Amniotic epithelial cell (primary cell): ENCODE measurements around the gene FZR1.

ENCODE experiments used
- DNase-seq: peaks from one replicate; pipeline ENCODE4 v3.0.0-alpha.2; 2010; ENCODE audit warnings: low read depth

The FZR1 gene

GRCh38 chr19:3531716-3532115, 25.6 kb downstream of the FZR1 start:
- no peak for DNase-seq

GRCh38 chr19:3532154-3532786, 26.2 kb downstream of the FZR1 start:
- DNase-seq: no peak

- DNase-seq: no peak
Measured at GRCh38 chr19:3533033-3533432, 26.9 kb downstream of the FZR1 start.

- DNase-seq: no peak
Measured at GRCh38 chr19:3533563-3534216, 27.6 kb downstream of the FZR1 start.

- no peak for DNase-seq
Measured at GRCh38 chr19:3534375-3535234, 28.5 kb downstream of the FZR1 start.

GRCh38 chr19:3535235-3535535, 29.1 kb downstream of the FZR1 start:
- no peak for DNase-seq

GRCh38 chr19:3535563-3535965, 29.5 kb downstream of the FZR1 start:
- DNase-seq: no peak

- DNase-seq: no peak
Measured at GRCh38 chr19:3535981-3536380, 29.9 kb downstream of the FZR1 start.

- DNase-seq: no peak
Measured at GRCh38 chr19:3536429-3537100, 30.5 kb downstream of the FZR1 start.

- DNase-seq: no peak
Measured at GRCh38 chr19:3537101-3537437, 31.0 kb downstream of the FZR1 start.

- no peak for DNase-seq
Measured at GRCh38 chr19:3537438-3538240, 31.5 kb downstream of the FZR1 start.

GRCh38 chr19:3538258-3538929, 32.3 kb downstream of the FZR1 start:
- DNase-seq: no peak

GRCh38 chr19:3538965-3539755, 33.0 kb downstream of the FZR1 start, which contains the start of gene TEKTIP1:
TSS of gene TEKTIP1 (plus strand) at chr19:3539174. CDS start at chr19:3539178, 4 bp downstream.
- no peak for DNase-seq

GRCh38 chr19:3539756-3540118, 33.6 kb downstream of the FZR1 start:
- DNase-seq: no peak

GRCh38 chr19:3543150-3544057, 37.3 kb downstream of the FZR1 start:
- DNase-seq: no peak

GRCh38 chr19:3544058-3544376, 37.9 kb downstream of the FZR1 start:
- no peak for DNase-seq

GRCh38 chr19:3544742-3545668, 38.9 kb downstream of the FZR1 start:
- peak; percentile 23 for DNase-seq

GRCh38 chr19:3545669-3546034, 39.5 kb downstream of the FZR1 start:
- DNase-seq: no peak

- no peak for DNase-seq
Measured at GRCh38 chr19:3546119-3546518, 40.0 kb downstream of the FZR1 start.
